Endometrial microvascular endothelial cells (primary cell): ENCODE measurements around the gene C11orf91. TPM values are rescaled to one million over a fixed set of nuclear protein-coding genes. Genes with fewer than 3 reads are reported as not detected.
"Not testable (repeated sequence)": the region's sequence is repeated elsewhere in the genome, so short reads cannot be mapped to it uniquely, and the experiment has no call there.

ENCODE experiments used
- in situ Hi-C: cut with HindIII; loops from 2 replicates; pipeline ENCODE4 v1.10.0; 2017; ENCODE audit warnings: low sequenced_read_pairs, low pct_unique_long_range_greater_than_20kb; ENCODE audit errors: inconsistent ontology term
- total RNA-seq: library from RNA; depleted of rRNA; stranded (reverse); fragments of >200 nt; gene quantifications from one replicate; pipeline ENCODE4 v1.2.3, GENCODE V29; 2015; ENCODE audit errors: inconsistent ontology term

Gene C11orf91
- not detected for total RNA-seq

DNA sequence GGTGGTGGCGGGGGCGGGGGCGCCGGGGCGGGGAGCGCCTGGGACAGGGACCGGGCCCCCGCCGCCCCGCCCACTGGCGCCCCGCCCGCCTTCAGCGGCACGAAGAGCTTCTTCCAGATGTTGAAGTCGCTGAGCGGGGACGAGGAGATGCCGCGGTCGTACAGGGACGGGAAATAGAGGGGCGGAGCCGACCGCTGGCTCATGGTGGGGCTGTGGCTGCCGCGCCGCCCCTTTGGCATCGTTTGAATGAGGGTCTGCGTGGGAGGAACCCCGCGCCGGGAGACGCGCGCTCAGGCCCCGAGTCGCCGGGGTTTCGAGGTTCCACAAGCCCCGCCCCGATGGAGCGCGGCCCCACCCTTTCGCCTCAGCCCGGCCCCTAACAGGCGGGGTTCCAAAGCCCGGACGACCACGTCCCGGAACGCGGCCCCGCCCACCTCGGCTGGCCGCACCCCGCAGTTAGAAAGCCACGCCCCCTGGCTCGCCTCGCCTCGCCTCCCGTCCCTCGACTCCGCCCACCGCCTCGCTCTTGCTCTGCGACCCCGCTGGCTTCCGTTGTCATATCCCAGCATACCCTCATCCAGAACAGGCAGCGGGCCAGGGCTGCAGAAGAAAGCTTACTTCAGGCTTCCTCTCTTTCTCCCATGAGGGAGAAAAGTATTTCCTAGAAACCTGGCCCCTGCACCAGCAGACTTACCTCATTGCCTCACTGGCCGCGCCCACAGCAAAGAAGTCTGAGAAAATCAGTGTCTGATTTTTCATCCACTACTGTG, at the start of gene C11orf91:
Gene C11orf91, minus strand, starts transcription at position 325 of the 770 bp plus-strand sequence. Its CDS starts 86 bp downstream, at position 239.
- in situ Hi-C loops: loop anchor here (25.0 kb wide), 1 partner anchor 338 kb away; no protein-coding TSS in a partner anchor

GRCh38 chr11:33747979-33748378, 47.4 kb upstream of the C11orf91 start:
- in situ Hi-C loops: no loop called here

- in situ Hi-C loops: no loop called here
Measured at GRCh38 chr11:33743291-33743690, 42.7 kb upstream of the C11orf91 start.

GRCh38 chr11:33742249-33742851, 41.7 kb upstream of the C11orf91 start:
- in situ Hi-C loops: no loop called here

GRCh38 chr11:33741806-33742205, 41.2 kb upstream of the C11orf91 start:
- in situ Hi-C loops: no loop called here

DNA sequence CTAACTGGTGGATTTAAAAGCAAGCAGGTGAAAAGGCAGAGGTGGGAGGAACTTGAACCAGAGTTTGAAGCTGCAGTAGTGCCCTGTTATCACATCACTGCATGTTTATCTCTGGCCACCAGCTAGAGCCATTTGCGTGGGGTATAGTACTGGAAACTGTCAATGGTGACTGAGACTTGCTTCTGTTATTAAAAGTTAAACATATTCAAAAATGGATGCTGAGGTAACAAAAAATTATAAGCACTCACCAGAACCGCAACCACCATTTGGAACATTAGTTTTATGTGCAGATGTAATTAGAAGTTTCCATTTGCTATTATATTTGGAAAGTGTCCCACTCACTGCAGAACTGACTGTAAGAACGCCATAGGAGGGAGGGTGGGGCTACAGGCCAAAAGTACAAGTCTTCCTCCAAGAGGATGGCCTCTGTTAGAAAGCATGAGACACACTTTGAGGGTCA, 36.8 kb upstream of the C11orf91 start:
- in situ Hi-C loops: no loop called here

- in situ Hi-C loops: no loop called here
Measured at GRCh38 chr11:33736148-33736812, 35.7 kb upstream of the C11orf91 start, which contains the start of gene CD59. Gene CD59 (minus strand): TSS chr11:33736423. CDS start chr11:33722445, 13,978 bp downstream.

GRCh38 chr11:33735271-33736147, 34.9 kb upstream of the C11orf91 start:
- in situ Hi-C loops: no loop called here

- in situ Hi-C loops: no loop called here
Measured at GRCh38 chr11:33734441-33735270, 34.0 kb upstream of the C11orf91 start.

- in situ Hi-C loops: no loop called here
Measured at GRCh38 chr11:33733980-33734379, 33.4 kb upstream of the C11orf91 start.

DNA sequence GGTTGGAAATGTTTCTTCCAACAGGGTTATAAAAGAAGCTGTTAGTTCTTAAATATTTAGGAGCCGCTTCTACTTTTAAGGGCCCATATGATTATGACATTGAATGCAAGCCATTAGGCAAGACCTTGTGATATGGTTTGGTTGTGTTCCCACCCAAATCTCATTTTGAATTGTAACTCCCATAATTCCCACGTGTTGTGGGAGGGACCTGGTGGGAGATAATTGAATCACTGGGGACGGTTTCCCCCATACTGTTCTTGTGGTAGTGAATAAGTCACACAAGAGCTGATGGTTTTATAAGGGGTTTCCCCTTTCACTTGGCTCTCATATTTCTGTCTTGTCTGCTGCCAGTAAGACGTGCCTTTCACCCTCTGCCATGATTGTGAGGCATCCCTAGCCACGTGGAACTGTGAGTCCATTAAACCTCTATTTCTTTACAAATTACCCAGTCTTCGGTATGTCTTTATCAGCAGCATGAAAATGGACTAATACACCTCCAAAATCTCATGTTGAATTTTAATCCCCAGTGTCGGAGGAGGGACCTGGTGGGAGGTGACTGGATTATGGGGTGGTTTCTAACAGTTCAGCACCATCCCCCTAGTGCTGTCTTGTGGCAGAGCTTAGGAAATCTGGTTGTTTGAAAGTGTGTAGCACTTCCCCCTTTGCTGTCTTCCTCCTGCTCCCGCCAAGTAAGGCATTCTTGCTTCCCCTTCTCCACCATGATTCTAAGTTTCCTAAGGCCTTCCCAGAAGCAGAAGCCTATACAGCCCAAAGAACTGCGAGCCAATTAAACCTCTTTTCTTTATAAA, 31.3 kb upstream of the C11orf91 start:
- in situ Hi-C loops: no loop called here

DNA sequence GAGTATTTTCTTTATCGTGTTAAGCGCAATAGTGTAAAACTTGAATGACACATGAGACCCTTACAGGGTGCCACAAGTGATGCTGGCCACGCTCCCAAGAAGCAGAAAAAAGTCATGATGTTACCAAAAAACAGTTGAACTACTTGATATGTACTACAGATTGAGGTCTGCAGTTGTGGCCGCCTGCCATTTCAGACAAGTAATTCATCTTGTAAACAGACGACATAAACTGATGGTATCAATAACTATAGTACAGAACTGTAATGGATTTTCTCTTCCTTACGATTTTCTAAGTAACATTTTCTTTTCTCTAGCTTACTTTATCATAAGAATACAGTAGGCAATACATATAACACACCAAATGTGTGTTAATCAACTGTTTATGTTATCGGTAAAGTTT, 30.1 kb upstream of the C11orf91 start:
- in situ Hi-C loops: no loop called here

GRCh38 chr11:33729072-33729664, 28.5 kb upstream of the C11orf91 start:
- in situ Hi-C loops: not testable (repeated sequence)

GRCh38 chr11:33727539-33727938, 26.9 kb upstream of the C11orf91 start:
- in situ Hi-C loops: not testable (repeated sequence)

DNA sequence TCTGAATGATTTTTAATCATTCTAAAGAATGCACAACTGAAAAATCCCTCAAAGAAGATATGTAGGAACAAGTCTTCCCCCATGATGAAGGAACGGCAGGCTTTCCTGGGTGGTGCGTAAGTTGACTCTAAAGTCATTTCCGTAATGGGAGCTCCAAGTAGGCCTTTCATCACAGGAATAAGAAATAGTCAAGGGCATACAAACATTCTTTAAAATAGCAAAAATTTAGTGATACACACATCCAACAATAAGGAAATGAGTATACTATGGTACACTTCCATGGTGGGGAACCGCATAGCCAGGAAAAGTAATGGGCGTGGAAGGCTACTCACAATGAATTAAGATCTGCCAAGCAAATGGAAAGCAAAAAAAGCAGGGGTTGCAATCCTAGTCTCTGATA, 24.9 kb upstream of the C11orf91 start:
- in situ Hi-C loops: no loop called here

GRCh38 chr11:33724644-33725035, 24.0 kb upstream of the C11orf91 start:
- in situ Hi-C loops: loop anchor here (25.0 kb wide), 1 partner anchor 362 kb away; no protein-coding TSS in a partner anchor
